Activated naive CD8-positive, alpha-beta T cell treated with anti-CD3 and anti-CD28 coated beads for 36 hours (primary cell): ENCODE measurements around the gene TPST1. TPM values are rescaled to one million over a fixed set of nuclear protein-coding genes. Genes with fewer than 3 reads are reported as not detected.
A peak's percentile ranks its signal among the peaks of the same experiment; 100 is the strongest.
"Not testable (repeated sequence)": the region's sequence is repeated elsewhere in the genome, so short reads cannot be mapped to it uniquely, and the experiment has no call there.

Experiments
- DNase-seq: peaks from one replicate; pipeline ENCODE4 v3.0.0; 2021
- H3K27ac Mint-ChIP-seq: one replicate; pipeline ENCODE4 v1.8.0; 2022; ENCODE audit warnings: mild to moderate bottlenecking, moderate library complexity, mixed read lengths
- H3K27me3 Mint-ChIP-seq: one replicate; pipeline ENCODE4 v1.8.0; 2022; ENCODE audit warnings: mild to moderate bottlenecking, mixed read lengths
- H3K36me3 Mint-ChIP-seq: one replicate; pipeline ENCODE4 v1.8.0; 2021; ENCODE audit warnings: mild to moderate bottlenecking, mixed read lengths
- H3K4me1 Mint-ChIP-seq: one replicate; pipeline ENCODE4 v1.8.0; 2021; ENCODE audit warnings: mixed read lengths
- H3K4me3 Mint-ChIP-seq: one replicate; pipeline ENCODE4 v1.8.0; 2022; ENCODE audit warnings: mild to moderate bottlenecking, moderate library complexity, mixed read lengths
- H3K9me3 Mint-ChIP-seq: one replicate; pipeline ENCODE4 v1.8.0; 2022; ENCODE audit warnings: mixed read lengths
- total RNA-seq, 2 experiments: library from RNA; stranded (reverse); gene quantifications; one replicate each; pipeline ENCODE4 v1.2.3, GENCODE V29; 2021

TPST1 gene
- total RNA-seq, 2 experiments from 2014 or later = 3.0 to 4.1 TPM

DNA sequence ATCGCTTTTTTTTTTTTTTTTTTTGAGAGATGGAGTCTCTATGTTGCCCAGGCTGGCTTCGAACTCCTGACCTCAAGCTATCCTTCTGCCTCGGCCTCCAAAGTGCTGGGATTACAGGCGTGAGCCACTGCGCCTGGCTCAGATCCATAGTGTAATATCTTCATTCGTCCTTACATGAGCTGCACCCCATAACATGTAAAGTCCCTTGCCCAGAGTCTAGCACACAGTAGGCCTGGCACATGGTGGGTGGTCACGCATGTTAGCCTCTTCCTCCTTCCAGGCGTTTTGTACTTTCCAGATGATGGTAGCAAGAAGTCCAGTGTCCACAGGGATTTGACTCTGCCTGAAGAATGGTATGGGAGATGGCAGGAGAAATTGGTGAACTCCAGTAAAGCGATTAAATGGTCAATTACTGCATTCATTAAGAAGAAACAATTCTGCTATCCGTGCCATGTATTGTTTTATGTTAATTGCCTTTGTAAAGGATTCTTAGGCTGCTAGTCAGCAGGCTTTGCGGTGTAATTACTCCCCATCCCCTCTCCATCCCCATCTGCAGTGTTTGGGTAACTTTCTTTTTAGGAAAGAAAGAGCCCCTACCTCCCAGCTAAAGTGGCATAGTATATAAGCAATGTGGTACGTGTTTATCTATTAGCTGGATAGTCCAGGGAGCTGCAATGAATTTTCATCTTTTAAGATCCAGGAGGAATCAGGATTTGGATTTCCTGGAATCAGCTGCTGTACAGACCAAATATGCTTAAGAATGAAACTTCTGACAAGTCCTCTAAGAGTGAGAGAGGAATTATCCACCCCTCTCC is 1.2 kb downstream of the TPST1 start:
- DNase-seq = no peak
- Mint-ChIP-seq H3K4me3 (peak overlapping the region; percentile 90), H3K27ac (peak overlapping the region; percentile 69), H3K9me3 (no peaks in the 10 kb centered on the region), H3K27me3 (peaks cover 9% of the 10 kb centered on the region), H3K36me3 (peaks cover 6% of the 10 kb centered on the region), H3K4me1 (peaks cover 38% of the 10 kb centered on the region)

DNA sequence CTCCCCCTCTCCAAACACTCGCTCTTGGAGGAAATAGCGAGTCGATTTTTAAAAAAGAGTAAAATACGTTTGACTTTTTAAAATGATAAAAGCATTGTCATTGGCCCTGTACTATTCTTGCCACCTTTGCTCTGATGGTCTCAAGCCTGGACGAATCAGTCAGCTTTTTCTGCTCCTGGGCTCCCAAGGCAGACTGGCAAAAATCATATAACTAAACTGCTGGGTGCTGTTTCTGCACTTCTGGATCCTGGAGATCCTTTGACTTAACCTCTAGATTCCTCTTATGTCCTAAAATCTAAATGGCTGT is 1.8 kb downstream of the TPST1 start:
- Mint-ChIP-seq H3K27ac (no peak overlapping the region), H3K36me3 (peaks cover 6% of the 10 kb centered on the region), H3K9me3 (no peaks in the 10 kb centered on the region), H3K4me3 (no peak overlapping the region), H3K4me1 (peaks cover 38% of the 10 kb centered on the region), H3K27me3 (peaks cover 9% of the 10 kb centered on the region)
- no peak for DNase-seq

DNA sequence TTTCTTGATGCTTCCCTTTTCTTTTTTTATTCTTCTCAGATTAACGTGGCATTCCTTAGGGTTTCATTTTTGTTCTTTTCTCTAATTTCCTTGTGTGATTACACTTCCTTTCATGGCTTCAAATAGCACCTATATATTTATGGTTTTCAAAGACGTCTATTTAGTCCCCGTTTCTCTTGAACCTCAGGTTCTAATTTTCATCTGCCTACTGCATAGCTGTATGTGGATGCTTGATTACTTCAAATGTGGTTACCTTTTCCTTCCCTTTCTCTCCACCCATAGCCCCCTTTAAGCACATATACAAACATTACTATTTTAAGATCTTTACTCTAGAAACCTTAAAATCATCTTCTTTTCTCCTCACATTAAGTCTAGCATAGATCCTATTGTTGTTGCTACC is 2.4 kb downstream of the TPST1 start:
- peaks cover 38% of the 10 kb centered on the region for H3K4me1 Mint-ChIP-seq
- peaks cover 6% of the 10 kb centered on the region for H3K36me3 Mint-ChIP-seq
- no peaks in the 10 kb centered on the region for H3K9me3 Mint-ChIP-seq
- no peak overlapping the region for H3K27ac Mint-ChIP-seq
- no peak for DNase-seq
- peaks cover 2% of the 10 kb centered on the region for H3K27me3 Mint-ChIP-seq
- H3K4me3 Mint-ChIP-seq = peak overlapping the region; percentile 42

DNA sequence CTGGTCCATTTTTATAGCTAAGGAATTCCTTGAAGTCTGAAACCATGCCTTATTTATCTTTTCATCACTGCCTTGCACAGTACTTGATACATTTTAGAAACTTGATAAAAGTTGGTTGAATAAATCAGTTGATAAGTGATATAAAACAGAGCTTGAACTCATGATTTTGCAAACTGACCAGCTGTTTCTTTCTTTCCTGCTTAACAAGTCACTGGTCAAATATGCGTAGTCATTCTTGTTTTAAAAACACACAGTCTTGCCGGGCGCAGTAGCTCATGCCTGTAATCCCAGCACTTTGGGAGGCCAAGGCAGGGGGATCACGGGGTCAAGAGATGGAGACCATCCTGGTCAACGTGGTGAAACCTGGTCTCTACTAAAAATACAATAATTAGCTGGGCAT is 6.3 kb downstream of the TPST1 start:
- H3K27me3 Mint-ChIP-seq = no peaks in the 10 kb centered on the region
- peaks cover 4% of the 10 kb centered on the region for H3K36me3 Mint-ChIP-seq
- no peak for DNase-seq
- peaks cover 38% of the 10 kb centered on the region for H3K4me1 Mint-ChIP-seq
- H3K4me3 Mint-ChIP-seq = no peak overlapping the region
- H3K9me3 Mint-ChIP-seq = no peaks in the 10 kb centered on the region
- H3K27ac Mint-ChIP-seq = no peak overlapping the region

DNA sequence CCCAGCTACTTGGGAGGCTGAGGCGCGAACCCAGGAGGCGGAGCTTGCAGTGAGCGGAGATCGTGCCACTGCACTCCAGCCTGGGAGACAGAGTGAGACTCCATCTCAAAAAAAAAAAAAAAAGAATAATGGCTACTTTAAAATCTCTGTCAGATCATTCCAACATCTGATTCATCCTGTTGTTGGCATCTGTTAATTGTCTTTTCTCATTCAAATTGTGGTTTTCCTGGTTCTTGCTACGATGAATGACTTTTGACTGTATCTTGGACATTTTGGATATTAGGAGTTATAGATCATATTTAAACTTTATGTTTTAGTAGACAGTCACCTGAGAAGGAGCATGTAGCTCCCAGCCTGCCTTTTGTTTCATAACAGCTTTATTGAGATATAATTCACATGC is 8.5 kb downstream of the TPST1 start:
- Mint-ChIP-seq H3K4me3 (no peak overlapping the region), H3K27ac (no peak overlapping the region), H3K4me1 (peaks cover 21% of the 10 kb centered on the region), H3K9me3 (no peaks in the 10 kb centered on the region), H3K27me3 (no peaks in the 10 kb centered on the region), H3K36me3 (peaks cover 4% of the 10 kb centered on the region)
- DNase-seq = no peak

DNA sequence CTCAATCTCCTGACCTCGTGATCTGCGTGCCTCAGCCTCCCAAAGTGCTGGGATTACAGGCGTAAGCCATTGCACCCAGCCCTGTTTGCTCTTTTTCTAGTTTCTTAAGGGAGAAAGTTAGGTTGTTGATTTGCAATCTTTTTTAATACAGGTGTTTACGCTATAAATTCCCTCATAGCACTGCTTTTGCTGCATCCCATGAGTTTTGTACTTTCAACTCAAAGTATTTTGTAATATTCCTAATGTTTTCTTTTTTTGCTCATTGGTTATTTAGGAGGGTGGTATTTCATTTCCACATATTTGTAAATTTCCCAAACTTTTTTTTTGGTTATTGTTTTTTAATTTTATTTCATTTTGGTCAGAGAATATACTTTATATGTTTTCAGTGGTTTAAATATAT is 11.6 kb downstream of the TPST1 start:
- Mint-ChIP-seq H3K9me3 (no peaks in the 10 kb centered on the region), H3K4me3 (no peak overlapping the region), H3K27me3 (no peaks in the 10 kb centered on the region), H3K4me1 (peaks cover 21% of the 10 kb centered on the region), H3K36me3 (no peaks in the 10 kb centered on the region), H3K27ac (no peak overlapping the region)
- DNase-seq = no peak

DNA sequence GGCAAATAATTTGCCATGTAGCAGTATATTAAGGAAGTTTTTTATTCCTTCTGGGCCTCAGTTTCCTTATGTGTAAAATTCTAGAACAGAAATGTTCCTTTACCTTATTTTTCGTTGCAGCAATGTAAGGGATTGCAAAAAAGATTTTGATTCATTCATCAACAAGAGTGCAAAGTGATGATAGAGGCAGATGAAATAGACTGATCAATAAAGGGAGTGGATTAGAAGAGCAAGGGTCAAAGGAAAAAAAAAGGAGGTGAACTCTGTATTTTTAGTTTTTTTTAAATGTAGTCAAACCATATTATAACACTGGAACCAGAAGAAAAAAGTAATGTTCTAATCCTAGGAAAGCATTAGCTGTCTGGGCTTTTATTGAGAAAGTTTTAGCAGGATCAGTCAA is 14.7 kb downstream of the TPST1 start:
- no peak for DNase-seq
- H3K4me3 Mint-ChIP-seq = no peak overlapping the region
- no peak overlapping the region for H3K27ac Mint-ChIP-seq
- no peaks in the 10 kb centered on the region for H3K27me3 Mint-ChIP-seq
- peaks cover 2% of the 10 kb centered on the region for H3K36me3 Mint-ChIP-seq
- H3K9me3 Mint-ChIP-seq = no peaks in the 10 kb centered on the region
- H3K4me1 Mint-ChIP-seq = peaks cover 6% of the 10 kb centered on the region

DNA sequence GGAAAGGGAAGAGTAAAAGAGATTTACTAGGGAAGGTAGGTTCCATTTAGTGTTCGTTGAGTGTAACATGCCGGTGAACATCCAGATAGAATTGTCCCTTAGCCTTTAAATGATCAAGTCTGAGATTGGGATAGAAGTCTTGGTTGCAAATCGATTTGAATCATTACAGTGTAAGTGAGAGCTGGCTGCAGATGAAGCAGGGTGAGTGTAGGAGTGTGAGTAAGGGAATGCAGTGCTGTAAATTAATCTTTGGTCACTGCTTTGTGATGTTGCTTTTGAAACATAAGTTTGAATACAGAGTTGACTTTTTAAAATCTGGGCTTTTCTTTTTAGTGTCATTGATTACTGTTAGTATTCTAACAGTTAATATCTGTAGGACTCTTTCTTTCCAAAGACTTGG is 16.3 kb downstream of the TPST1 start:
- Mint-ChIP-seq H3K4me3 (no peak overlapping the region), H3K27me3 (no peaks in the 10 kb centered on the region), H3K4me1 (peaks cover 6% of the 10 kb centered on the region), H3K9me3 (no peaks in the 10 kb centered on the region), H3K27ac (no peak overlapping the region), H3K36me3 (peaks cover 2% of the 10 kb centered on the region)
- no peak for DNase-seq

DNA sequence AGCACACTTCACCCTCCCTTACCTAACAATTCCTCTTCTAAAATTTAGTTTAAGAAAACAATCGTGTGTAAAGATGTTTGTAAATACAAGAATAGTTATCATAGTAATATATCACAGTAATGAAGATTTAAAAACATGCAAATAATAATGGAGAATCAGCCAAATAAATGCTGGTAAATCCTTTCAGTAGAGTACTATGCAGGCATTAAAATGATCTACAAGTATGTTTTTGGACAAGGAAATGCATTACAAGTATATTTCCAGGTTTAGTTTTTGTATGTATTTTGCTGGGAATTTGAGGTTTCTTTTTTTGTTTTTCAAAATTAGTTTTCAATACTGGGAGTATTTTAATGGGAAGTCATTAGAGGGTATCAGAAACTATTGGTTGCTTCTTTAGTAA is 22.7 kb downstream of the TPST1 start:
- H3K4me3 Mint-ChIP-seq = no peak overlapping the region
- no peaks in the 10 kb centered on the region for H3K27me3 Mint-ChIP-seq
- peaks cover 4% of the 10 kb centered on the region for H3K9me3 Mint-ChIP-seq
- DNase-seq = no peak
- no peaks in the 10 kb centered on the region for H3K4me1 Mint-ChIP-seq
- H3K27ac Mint-ChIP-seq = no peak overlapping the region
- H3K36me3 Mint-ChIP-seq = peaks cover 14% of the 10 kb centered on the region

DNA sequence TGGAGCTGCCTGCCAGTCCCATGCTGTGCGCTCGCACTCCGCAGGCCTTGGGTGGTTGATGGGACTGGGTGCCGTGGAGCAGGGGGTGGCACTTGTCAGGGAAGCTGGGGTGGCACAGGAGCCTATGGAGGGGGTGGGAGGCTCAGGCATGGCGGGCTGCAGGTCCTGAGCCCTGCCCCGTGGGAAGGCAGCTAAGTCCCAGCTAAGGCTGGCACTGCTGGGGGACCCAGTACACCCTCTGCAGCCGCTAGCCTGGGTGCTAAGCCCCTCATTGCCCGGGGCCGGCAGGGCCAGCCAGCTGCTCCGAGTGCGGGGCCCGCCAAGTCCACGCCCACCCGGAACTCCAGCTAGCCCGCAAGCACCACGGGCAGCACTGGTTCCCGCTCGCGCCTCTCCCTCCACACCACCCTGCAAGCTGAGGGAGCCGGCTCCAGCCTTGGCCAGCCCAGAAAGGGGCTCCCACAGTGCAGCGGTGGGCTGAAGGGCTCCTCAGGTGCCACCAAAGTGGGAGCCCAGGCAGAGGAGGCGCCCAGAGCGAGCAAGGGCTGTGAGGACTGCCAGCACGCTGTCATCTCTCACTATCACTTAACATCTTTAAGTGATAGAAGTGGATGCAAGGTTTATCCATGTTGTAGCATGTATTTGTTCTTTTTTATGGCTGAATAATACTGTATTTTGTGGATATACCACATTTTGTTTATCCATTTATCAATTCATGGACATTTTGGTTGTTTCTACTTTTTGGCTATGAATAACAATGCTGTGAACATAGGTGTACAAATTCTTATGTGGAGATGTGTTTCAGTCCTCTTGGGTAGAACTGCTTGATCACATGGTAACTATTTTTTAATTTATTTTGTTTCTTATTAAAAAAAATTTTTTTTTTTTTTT is 26.4 kb downstream of the TPST1 start:
- H3K4me1 Mint-ChIP-seq, DNase-seq, H3K9me3 Mint-ChIP-seq, H3K27me3 Mint-ChIP-seq, H3K4me3 Mint-ChIP-seq, H3K27ac Mint-ChIP-seq: not testable (repeated sequence)
- H3K36me3 Mint-ChIP-seq = peaks cover 16% of the 10 kb centered on the region

DNA sequence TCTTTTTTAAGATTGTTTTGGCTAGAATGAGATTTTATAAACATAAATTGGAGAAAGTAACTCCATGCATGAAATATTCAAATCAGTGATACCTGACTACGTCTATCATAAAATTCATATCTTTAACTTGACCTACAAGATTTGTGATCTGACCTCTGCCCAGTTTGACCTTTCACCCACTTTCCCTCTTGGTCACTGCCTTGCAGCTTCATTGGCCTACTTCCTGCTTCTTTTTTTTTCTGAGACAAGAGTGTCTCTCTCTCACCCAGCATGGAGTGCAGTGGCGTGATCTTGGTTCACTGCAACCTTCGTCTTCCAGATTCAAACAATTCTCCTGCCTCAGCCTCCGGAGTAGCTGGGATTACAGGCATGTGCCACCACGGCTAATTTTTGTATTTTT is 28.5 kb downstream of the TPST1 start:
- peaks cover 3% of the 10 kb centered on the region for H3K9me3 Mint-ChIP-seq

DNA sequence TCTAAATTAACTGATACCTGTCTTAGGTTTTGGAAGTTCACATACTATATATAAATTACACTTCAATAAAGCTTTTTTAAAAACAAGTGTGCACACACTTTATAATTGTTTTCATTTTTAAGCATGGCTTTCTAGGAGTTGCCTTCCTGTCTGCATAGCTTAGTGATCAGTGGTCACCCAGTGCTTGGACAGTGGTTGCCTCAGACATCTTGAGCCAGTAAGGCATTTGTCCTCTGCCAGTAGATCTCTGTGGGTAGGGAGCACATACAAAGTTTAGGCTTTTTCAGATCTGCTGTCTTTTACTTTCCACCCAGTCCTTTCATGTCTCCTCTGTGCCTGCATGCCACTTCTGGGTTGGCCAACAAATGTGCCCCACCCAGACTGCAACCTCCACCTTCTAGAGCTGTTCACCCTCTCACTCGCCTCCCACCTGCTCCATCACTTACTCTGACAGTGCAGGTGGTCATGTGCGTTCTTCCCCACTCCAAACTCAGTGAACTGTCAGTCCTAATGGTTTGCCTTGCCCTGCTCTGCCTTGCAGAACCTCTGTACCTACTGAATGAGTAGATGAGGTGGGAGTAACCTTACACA is 31.7 kb downstream of the TPST1 start:
- Mint-ChIP-seq H3K4me3 (no peak overlapping the region), H3K36me3 (peaks cover 8% of the 10 kb centered on the region), H3K27me3 (no peaks in the 10 kb centered on the region), H3K4me1 (peaks cover 5% of the 10 kb centered on the region), H3K9me3 (peaks cover 3% of the 10 kb centered on the region), H3K27ac (no peak overlapping the region)
- DNase-seq = no peak

More for the DNA sequence above, 28.5 kb downstream of the TPST1 start:
- H3K27me3 Mint-ChIP-seq = no peaks in the 10 kb centered on the region
- peaks cover 16% of the 10 kb centered on the region for H3K36me3 Mint-ChIP-seq
- DNase-seq = no peak
- H3K4me1 Mint-ChIP-seq = peaks cover 5% of the 10 kb centered on the region
- no peak overlapping the region for H3K4me3 Mint-ChIP-seq
- H3K27ac Mint-ChIP-seq = no peak overlapping the region

DNA sequence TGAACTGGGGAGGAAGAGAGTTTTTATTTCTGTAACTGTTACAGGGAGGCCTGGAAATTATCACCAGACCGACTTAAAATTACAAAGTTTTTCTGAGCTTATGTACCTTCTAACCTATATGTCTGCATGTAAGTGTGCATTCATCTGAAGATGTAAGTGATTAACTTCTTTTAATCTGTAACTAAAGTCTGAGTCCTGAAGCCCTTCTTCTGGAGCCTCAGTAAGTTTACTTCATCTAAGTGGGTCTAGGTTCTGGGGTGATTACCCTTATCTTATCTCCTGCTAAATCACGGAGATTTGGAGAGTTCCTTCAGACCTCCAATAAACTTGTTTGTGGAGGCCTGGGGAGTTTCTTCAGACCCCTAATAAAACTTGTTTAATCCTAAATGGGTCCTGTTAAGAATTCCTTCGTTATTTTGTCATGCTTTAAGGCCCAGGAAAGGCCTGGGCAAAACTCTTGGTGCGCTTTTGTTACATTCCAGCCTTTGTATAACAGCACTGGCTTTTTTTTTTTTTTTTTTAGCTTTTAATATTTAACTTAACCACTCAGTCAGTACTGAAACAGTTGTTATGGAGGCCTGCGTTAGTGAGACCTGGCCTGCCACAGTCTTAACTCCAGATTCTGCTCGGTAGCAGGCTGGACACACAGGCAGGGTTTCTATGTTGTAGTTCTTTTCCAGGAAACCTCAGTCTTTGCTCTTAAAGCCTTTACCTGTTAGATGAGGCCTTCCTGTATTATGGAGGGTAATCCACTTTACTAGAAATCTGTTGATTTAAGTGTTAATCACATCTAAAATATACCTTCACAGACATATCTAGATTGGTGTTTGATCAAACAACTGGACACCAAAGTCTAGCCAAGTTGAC is 33.0 kb downstream of the TPST1 start:
- Mint-ChIP-seq H3K4me3 (no peak overlapping the region), H3K36me3 (peaks cover 2% of the 10 kb centered on the region), H3K27me3 (no peaks in the 10 kb centered on the region), H3K4me1 (peaks cover 5% of the 10 kb centered on the region), H3K27ac (no peak overlapping the region), H3K9me3 (no peaks in the 10 kb centered on the region)
- no peak for DNase-seq

DNA sequence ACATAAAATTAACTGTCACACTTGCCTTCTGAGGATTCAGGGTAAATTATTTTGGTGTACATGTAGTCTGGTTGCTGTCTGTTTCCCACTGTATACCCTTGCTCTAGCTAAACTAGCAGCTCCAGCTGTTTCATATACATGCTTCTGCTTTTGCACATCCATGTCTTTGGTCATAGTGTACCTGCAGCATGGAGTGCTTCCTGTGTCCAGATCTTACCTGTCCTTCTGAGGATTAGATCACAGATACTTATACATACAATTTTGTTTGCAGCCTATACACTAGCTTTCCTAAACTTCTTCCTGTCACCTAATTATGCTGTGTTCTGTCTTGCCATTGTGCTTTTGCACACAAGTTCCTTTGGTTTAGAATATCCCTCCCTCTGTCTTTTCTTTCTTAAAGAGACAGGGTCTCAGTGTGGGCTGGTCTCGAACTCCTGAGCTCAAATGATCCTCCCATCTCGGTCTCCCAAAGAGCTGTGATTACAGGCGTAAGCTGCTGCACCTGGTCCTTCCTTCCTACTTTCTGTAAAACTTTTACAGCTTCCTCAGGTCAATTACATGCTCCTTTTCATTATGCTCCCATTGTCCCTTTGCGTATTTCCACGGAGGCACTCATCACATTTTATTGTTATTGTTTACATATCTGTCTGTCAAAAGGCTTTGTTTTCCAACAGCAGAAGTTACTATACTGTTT is 33.8 kb downstream of the TPST1 start:
- H3K27me3 Mint-ChIP-seq = no peaks in the 10 kb centered on the region
- H3K27ac Mint-ChIP-seq = no peak overlapping the region
- DNase-seq = no peak
- H3K4me3 Mint-ChIP-seq = no peak overlapping the region
- peaks cover 5% of the 10 kb centered on the region for H3K4me1 Mint-ChIP-seq
- H3K36me3 Mint-ChIP-seq = no peaks in the 10 kb centered on the region
- H3K9me3 Mint-ChIP-seq = no peaks in the 10 kb centered on the region
